ENCODE results near the gene MAL.
"Not testable (repeated sequence)": the region's sequence is repeated elsewhere in the genome, so short reads cannot be mapped to it uniquely, and the experiment has no call there.

Gene MAL

GRCh38 chr2:95034818-95035217, 9.3 kb downstream of the MAL start:
- Histone ChIP-seq H3K27ac (ENCODE audit: low read depth, low read length, severe bottlenecking) (no peak overlapping the region), H3K4me3 (ENCODE audit: extremely low read depth, insufficient read depth, low read length, poor library complexity, severe bottlenecking) (no peak overlapping the region), H3K9me3 (ENCODE audit: control insufficient read depth, low read length) (no peaks in the 10 kb centered on the region), H3K4me1 (ENCODE audit: control insufficient read depth, insufficient read depth, low read length, poor library complexity, severe bottlenecking) (peaks cover 14% of the 10 kb centered on the region), H3K36me3 (ENCODE audit: control insufficient read depth, insufficient read depth, low read length) (no peaks in the 10 kb centered on the region)
- WGBS, 2 experiments (ENCODE audit: insufficient coverage in 2 of 2) = 79 to 81% methylated on average over 6 of the region's 7 CpGs

GRCh38 chr2:95036596-95037383, 11.3 kb downstream of the MAL start:
- Histone ChIP-seq H3K4me3 (ENCODE audit: extremely low read depth, insufficient read depth, low read length, poor library complexity, severe bottlenecking) (no peak overlapping the region), H3K4me1 (ENCODE audit: control insufficient read depth, insufficient read depth, low read length, poor library complexity, severe bottlenecking) (peaks cover 3% of the 10 kb centered on the region), H3K27ac (ENCODE audit: low read depth, low read length, severe bottlenecking) (no peak overlapping the region), H3K9me3 (ENCODE audit: control insufficient read depth, low read length) (no peaks in the 10 kb centered on the region), H3K36me3 (ENCODE audit: control insufficient read depth, insufficient read depth, low read length) (no peaks in the 10 kb centered on the region)
- 81 to 88% methylated on average over 3 of the region's 3 CpGs for WGBS, 2 experiments (ENCODE audit: insufficient coverage in 2 of 2)

GRCh38 chr2:95037384-95037839, 11.9 kb downstream of the MAL start:
- no peak overlapping the region for H3K27ac ChIP-seq (ENCODE audit: low read depth, low read length, severe bottlenecking)
- peaks cover 3% of the 10 kb centered on the region for H3K4me1 ChIP-seq (ENCODE audit: control insufficient read depth, insufficient read depth, low read length, poor library complexity, severe bottlenecking)
- H3K36me3 ChIP-seq (ENCODE audit: control insufficient read depth, insufficient read depth, low read length) = no peaks in the 10 kb centered on the region
- H3K9me3 ChIP-seq (ENCODE audit: control insufficient read depth, low read length) = no peaks in the 10 kb centered on the region
- WGBS, 2 experiments (ENCODE audit: insufficient coverage in 2 of 2) = 77 to 82% methylated on average over 2 of the region's 2 CpGs
- no peak overlapping the region for H3K4me3 ChIP-seq (ENCODE audit: extremely low read depth, insufficient read depth, low read length, poor library complexity, severe bottlenecking)

GRCh38 chr2:95037841-95038585, 12.5 kb downstream of the MAL start:
- 87 to 96% methylated on average over 3 of the region's 3 CpGs for WGBS, 2 experiments (ENCODE audit: insufficient coverage in 2 of 2)
- H3K36me3 ChIP-seq (ENCODE audit: control insufficient read depth, insufficient read depth, low read length); H3K27ac ChIP-seq (ENCODE audit: low read depth, low read length, severe bottlenecking); H3K4me1 ChIP-seq (ENCODE audit: control insufficient read depth, insufficient read depth, low read length, poor library complexity, severe bottlenecking); H3K4me3 ChIP-seq (ENCODE audit: extremely low read depth, insufficient read depth, low read length, poor library complexity, severe bottlenecking); H3K9me3 ChIP-seq (ENCODE audit: control insufficient read depth, low read length): not testable (repeated sequence)

- WGBS, 2 experiments (ENCODE audit: insufficient coverage in 2 of 2) = 89 to 94% methylated on average over 3 to 4 of the region's 4 CpGs
- Histone ChIP-seq H3K36me3 (ENCODE audit: control insufficient read depth, insufficient read depth, low read length) (no peaks in the 10 kb centered on the region), H3K4me3 (ENCODE audit: extremely low read depth, insufficient read depth, low read length, poor library complexity, severe bottlenecking) (no peak overlapping the region), H3K27ac (ENCODE audit: low read depth, low read length, severe bottlenecking) (no peak overlapping the region), H3K4me1 (ENCODE audit: control insufficient read depth, insufficient read depth, low read length, poor library complexity, severe bottlenecking) (peaks cover 8% of the 10 kb centered on the region), H3K9me3 (ENCODE audit: control insufficient read depth, low read length) (no peaks in the 10 kb centered on the region)
Measured at GRCh38 chr2:95038635-95039298, 13.3 kb downstream of the MAL start.

GRCh38 chr2:95039363-95039762, 13.9 kb downstream of the MAL start:
- Histone ChIP-seq H3K27ac (ENCODE audit: low read depth, low read length, severe bottlenecking) (no peak overlapping the region), H3K4me1 (ENCODE audit: control insufficient read depth, insufficient read depth, low read length, poor library complexity, severe bottlenecking) (peaks cover 8% of the 10 kb centered on the region), H3K9me3 (ENCODE audit: control insufficient read depth, low read length) (no peaks in the 10 kb centered on the region), H3K4me3 (ENCODE audit: extremely low read depth, insufficient read depth, low read length, poor library complexity, severe bottlenecking) (no peak overlapping the region), H3K36me3 (ENCODE audit: control insufficient read depth, insufficient read depth, low read length) (no peaks in the 10 kb centered on the region)
- whole genome bisulfite sequencing, 2 experiments (ENCODE audit: insufficient coverage in 2 of 2) = 78 to 83% methylated on average over 1 of the region's 1 CpG

- Histone ChIP-seq H3K4me3 (ENCODE audit: extremely low read depth, insufficient read depth, low read length, poor library complexity, severe bottlenecking) (no peak overlapping the region), H3K27ac (ENCODE audit: low read depth, low read length, severe bottlenecking) (no peak overlapping the region), H3K9me3 (ENCODE audit: control insufficient read depth, low read length) (no peaks in the 10 kb centered on the region)
Measured at GRCh38 chr2:95039978-95040377, 14.5 kb downstream of the MAL start.

GRCh38 chr2:95040426-95040825, 14.9 kb downstream of the MAL start:
- Histone ChIP-seq H3K36me3 (ENCODE audit: control insufficient read depth, insufficient read depth, low read length) (no peaks in the 10 kb centered on the region), H3K4me1 (ENCODE audit: control insufficient read depth, insufficient read depth, low read length, poor library complexity, severe bottlenecking) (peaks cover 8% of the 10 kb centered on the region), H3K9me3 (ENCODE audit: control insufficient read depth, low read length) (no peaks in the 10 kb centered on the region), H3K4me3 (ENCODE audit: extremely low read depth, insufficient read depth, low read length, poor library complexity, severe bottlenecking) (no peak overlapping the region), H3K27ac (ENCODE audit: low read depth, low read length, severe bottlenecking) (no peak overlapping the region)
- 52 to 85% methylated on average over 3 to 4 of the region's 6 CpGs for WGBS, 2 experiments (ENCODE audit: insufficient coverage in 2 of 2)

More at GRCh38 chr2:95039978-95040377, 14.5 kb downstream of the MAL start:
- H3K4me1 ChIP-seq (ENCODE audit: control insufficient read depth, insufficient read depth, low read length, poor library complexity, severe bottlenecking) = peaks cover 8% of the 10 kb centered on the region
- H3K36me3 ChIP-seq (ENCODE audit: control insufficient read depth, insufficient read depth, low read length) = no peaks in the 10 kb centered on the region
- WGBS, 2 experiments (ENCODE audit: insufficient coverage in 2 of 2) = 77 to 87% methylated on average over 6 of the region's 6 CpGs

GRCh38 chr2:95041060-95041823, 15.7 kb downstream of the MAL start:
- Histone ChIP-seq H3K9me3 (ENCODE audit: control insufficient read depth, low read length) (no peaks in the 10 kb centered on the region), H3K27ac (ENCODE audit: low read depth, low read length, severe bottlenecking) (no peak overlapping the region), H3K4me1 (ENCODE audit: control insufficient read depth, insufficient read depth, low read length, poor library complexity, severe bottlenecking) (peaks cover 8% of the 10 kb centered on the region), H3K36me3 (ENCODE audit: control insufficient read depth, insufficient read depth, low read length) (no peaks in the 10 kb centered on the region), H3K4me3 (ENCODE audit: extremely low read depth, insufficient read depth, low read length, poor library complexity, severe bottlenecking) (no peak overlapping the region)
- 83 to 87% methylated on average over 8 to 10 of the region's 10 CpGs for WGBS, 2 experiments (ENCODE audit: insufficient coverage in 2 of 2)

- 88 to 90% methylated on average over 9 to 11 of the region's 11 CpGs for WGBS, 2 experiments (ENCODE audit: insufficient coverage in 2 of 2)
- no peak overlapping the region for H3K4me3 ChIP-seq (ENCODE audit: extremely low read depth, insufficient read depth, low read length, poor library complexity, severe bottlenecking)
Measured at GRCh38 chr2:95041824-95042442, 16.4 kb downstream of the MAL start.

More at GRCh38 chr2:95041824-95042442, 16.4 kb downstream of the MAL start:
- H3K27ac ChIP-seq (ENCODE audit: low read depth, low read length, severe bottlenecking) = no peak overlapping the region
- no peaks in the 10 kb centered on the region for H3K36me3 ChIP-seq (ENCODE audit: control insufficient read depth, insufficient read depth, low read length)
- H3K9me3 ChIP-seq (ENCODE audit: control insufficient read depth, low read length) = no peaks in the 10 kb centered on the region
- peaks cover 8% of the 10 kb centered on the region for H3K4me1 ChIP-seq (ENCODE audit: control insufficient read depth, insufficient read depth, low read length, poor library complexity, severe bottlenecking)

All from mesodermal cell (in vitro differentiated cells).